HG02973 (cell line): ENCODE data around the gene KCNH1.

Experiments
- ATAC-seq: cut with Tn5 transposase; IDR thresholded peaks from one replicate; pipeline ENCODE4 v1.9.1; 2021; ENCODE audit warnings: moderate library complexity; ENCODE audit not compliant: unreplicated experiment

The KCNH1 gene

DNA sequence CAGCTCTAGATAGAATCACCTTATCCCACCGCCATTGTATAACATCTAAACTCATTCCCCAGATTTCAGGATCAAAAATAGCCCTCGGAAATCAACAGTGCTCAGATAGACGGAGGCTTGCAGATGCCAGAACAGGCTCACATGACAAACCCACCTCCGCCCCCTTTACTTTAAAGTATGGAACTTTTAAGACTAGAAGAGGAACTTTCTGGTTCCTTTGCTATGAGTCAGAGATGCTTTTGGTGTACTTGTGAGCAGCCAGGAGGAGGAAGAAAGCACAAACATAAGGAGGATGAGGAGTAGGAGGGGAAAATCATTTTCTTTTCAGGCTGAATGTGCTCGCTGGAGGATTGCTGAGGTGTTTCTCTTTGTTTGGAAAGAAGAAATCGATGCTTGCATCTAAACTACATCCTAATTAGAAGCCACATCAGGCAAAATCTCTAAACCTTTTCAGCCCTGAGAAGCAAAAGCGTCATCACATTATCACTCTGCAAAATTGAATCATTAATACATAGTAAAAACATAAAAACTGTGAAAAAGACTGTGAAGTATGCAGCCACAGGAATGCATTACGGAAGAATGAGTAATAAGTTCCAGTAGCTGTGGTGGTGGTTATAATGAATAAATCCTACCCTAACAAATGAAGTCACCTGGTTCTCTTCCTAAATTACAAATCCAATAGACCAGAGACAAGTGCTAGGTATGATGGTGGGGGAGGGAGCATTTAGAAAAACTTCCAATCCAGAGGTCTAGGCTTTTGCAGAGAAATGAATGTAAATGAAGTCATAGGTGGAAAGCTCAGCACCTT, 251.3 kb downstream of the KCNH1 start:
- no peak for ATAC-seq

- ATAC-seq = no peak
Observed at GRCh38 chr1:210878564-210878963, 255.4 kb downstream of the KCNH1 start.

DNA sequence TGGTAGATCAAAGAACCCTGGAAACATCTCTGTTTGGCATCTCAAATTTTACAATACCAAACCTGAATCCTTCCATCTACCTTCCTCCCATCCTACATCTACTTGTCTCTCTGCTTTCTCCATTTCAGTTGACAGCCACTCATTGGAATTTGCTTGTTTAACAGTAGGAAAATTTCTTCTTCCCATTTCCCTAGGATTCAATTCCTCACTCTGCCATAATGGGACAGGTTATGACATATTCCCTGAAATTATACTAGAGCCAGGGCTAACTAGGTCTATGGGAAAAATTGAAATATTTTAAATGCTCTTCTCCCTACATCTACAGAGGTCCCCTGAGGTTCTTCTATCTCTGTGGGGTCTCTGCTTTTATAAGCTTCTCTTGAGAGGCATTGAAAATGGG, 257.7 kb downstream of the KCNH1 start:
- no peak for ATAC-seq

DNA sequence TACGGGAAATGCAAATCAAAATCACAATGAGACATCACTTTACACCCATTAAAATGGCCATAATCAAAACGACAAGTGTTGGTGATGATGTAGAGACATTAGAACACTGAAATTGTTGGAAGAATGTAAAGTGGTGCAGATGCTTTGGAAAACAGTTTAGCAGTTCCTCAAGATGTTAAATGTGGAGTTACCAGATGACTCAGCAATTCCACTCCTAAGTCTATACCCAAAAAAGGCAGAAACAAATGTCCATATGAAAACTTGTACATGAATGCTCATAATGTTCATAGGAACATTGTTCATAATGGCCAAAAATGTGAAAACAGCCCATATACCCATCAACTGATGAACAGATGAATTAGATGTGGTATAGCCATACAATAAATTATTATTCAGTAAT, 267.4 kb downstream of the KCNH1 start:
- no peak for ATAC-seq

- ATAC-seq = no peak
Observed at GRCh38 chr1:210857705-210858104, 276.2 kb downstream of the KCNH1 start.

DNA sequence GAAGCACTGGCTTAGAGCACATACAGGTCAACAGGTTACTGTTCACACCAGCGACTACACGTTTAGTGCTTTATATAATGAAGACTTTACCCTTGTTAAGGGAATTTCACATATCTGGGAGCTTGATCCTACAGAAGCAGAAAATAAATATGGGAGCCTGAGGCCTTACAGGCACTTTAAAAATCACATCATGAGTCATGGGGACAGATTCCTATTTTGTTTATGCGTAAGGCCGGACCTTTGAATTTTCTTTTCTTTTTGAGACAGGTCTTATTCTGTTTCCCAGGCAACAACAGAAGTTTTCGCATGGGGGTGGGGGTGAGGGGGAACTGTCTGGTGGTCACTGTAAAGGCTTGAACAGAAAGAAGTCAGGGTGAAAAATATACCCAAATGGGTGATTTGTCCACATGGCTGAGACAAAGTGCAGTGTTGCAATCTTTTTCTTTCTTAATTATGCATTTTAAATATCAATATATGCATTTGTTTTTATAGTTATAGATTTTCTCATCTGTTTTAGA, 276.7 kb downstream of the KCNH1 start:
- ATAC-seq = no peak

- ATAC-seq = no peak
Observed at GRCh38 chr1:210855440-210855839, 278.5 kb downstream of the KCNH1 start.

DNA sequence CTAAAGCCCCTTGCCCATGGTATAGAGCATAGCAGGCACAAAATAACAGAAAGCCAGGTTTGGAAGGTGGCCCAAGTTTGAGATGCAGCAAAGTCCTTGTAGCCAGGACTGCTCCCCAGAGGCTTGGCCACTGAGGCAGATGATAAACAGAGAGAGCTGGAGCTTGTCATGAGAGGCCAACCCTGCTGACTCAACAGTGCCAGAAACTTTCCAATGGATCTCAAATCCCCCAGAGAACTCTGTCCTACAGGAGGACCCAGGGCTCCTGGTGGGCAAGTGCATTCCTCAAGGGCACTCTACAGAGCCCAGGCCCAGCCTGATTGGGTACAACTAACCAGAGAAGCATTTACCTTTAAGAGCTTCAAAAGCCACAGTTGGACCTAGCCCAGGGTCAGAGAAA, 280.7 kb downstream of the KCNH1 start:
- ATAC-seq = no peak

GRCh38 chr1:210850556-210850955, 283.4 kb downstream of the KCNH1 start:
- no peak for ATAC-seq

- no peak for ATAC-seq
Observed at GRCh38 chr1:210848474-210848873, 285.5 kb downstream of the KCNH1 start.

GRCh38 chr1:210841926-210842625, 291.9 kb downstream of the KCNH1 start:
- no peak for ATAC-seq

DNA sequence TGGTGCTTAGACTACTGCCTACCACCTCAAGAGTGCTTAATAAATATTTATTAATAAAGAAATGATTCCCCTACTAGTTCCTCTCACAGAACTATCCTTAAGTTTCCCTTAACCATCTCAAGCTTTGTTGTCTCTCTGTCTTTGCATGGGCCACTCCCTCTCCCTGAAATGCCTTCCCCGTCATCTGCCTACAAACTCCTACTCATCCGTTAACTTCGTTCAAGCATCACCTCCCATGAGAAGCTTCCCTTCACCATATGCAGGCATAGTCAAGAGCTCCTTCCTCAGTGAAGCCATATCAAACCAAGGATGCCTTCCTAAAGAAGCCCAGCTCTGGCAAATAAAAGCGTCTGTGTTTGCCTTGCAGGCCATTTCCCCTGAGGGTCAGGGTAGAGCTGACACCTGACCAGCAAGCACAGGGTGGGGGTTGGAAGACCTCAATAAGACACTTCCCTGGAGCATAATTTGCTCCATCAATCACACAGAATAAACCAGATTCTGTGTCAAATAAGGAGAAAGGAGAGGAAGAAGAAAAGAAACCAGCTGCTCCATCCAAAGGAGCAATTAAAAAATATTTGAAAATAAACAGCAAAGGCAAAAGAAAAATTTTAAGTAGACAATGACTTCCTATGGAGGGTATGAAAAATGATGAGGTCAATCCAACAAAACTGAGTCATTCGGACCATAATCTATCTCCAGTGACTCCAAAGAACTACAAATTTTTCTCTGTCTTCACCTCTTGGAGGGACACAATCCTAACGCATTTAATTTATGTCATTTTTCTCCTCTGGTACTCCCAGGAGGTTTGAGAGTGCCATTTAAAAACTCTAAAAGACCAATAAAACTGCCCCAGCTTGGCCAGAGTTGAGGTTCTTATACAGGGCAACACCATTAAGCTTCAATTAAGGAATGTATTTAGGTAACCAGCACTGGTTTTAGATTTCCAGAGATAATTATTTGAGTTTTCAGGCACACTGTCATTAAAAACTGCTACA, 303.6 kb downstream of the KCNH1 start:
- ATAC-seq = no peak

DNA sequence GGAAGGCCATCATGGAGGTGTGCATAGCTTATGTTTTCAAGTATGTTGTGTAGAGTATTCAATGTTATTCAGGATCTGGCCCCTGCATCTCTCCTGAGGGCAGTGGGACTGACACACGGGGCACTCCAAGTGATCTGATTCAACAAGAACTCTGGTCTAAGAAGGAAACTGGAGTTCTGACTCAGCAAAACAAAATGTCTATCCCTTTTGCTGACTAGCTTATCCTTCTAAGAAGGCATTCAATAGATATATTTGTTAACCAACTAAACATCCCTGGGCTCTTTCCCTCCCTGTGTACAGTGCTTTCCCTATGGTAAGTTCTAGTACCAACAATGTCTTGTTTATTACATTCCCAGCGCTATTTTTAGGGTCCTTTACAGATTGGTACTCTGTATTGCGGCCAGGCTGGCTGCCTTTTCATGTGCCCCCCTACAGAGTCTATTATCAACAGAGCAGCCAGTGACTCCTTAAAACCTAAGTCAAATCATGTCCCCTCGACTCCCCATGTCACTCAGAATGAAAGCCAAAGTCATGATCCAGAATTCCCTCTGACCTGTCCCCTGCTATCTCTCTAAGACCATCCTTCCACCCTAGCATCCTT, 304.9 kb downstream of the KCNH1 start:
- ATAC-seq = no peak

DNA sequence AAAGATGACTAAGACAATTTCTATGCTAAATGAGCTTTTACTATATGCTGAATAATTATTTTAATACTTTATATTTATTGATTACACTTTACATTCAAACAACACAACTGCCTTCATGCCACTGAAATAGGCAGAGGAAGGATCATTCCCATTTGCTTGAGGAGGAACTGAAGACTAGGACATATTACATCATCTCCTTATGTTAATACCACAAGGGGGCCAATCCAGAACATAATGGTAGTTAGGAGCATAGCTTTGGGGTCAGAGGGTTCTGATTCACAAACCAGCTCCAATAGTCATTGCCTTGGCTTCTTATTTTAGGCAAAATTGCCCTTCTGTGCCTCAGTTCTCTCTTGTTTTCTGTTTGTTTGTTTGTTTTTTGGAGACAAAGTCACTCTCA, 306.5 kb downstream of the KCNH1 start:
- no peak for ATAC-seq

- ATAC-seq = no peak
Observed at GRCh38 chr1:210826686-210827085, 307.3 kb downstream of the KCNH1 start.

- no peak for ATAC-seq
Observed at GRCh38 chr1:210822932-210823331, 311.0 kb downstream of the KCNH1 start.

DNA sequence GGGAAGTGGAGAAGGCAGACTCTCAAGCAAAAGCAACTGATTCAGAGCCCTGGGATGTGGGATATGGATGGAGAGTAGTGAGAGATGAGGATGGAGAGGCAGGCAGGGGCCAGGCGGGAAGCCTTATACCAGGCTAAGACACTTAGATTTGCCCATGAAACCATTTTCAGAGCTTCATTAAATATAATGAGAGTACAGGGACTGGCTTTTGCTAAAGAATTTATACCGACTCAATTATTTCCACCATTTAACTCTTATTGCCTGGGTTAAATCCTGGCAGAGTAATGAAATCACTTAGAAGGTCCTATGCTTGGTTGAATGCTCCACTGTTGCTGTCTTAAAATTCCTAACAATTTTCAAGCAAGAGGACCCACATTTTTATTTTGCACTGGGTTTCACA, 311.7 kb downstream of the KCNH1 start:
- ATAC-seq = no peak

DNA sequence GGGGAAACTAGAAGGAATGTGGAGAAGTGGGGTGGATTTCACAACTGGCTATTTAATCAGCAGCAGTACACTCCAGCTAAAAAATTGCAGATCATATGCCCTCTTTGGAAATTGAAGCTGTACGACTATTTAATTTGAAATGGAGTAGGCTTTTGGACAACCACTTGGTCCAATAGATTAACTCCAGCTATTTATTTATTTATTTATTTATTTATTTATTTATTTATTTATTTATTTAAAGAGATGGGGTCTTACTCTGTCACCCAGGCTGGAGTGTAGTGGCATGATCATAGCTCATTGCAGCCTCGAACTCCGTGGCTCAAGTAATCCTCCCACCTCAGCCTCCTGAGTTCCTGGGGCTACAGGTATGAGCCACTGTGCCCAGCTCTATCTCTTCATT, 312.3 kb downstream of the KCNH1 start:
- ATAC-seq = no peak

- ATAC-seq = no peak
Observed at GRCh38 chr1:210819266-210819665, 314.7 kb downstream of the KCNH1 start.

DNA sequence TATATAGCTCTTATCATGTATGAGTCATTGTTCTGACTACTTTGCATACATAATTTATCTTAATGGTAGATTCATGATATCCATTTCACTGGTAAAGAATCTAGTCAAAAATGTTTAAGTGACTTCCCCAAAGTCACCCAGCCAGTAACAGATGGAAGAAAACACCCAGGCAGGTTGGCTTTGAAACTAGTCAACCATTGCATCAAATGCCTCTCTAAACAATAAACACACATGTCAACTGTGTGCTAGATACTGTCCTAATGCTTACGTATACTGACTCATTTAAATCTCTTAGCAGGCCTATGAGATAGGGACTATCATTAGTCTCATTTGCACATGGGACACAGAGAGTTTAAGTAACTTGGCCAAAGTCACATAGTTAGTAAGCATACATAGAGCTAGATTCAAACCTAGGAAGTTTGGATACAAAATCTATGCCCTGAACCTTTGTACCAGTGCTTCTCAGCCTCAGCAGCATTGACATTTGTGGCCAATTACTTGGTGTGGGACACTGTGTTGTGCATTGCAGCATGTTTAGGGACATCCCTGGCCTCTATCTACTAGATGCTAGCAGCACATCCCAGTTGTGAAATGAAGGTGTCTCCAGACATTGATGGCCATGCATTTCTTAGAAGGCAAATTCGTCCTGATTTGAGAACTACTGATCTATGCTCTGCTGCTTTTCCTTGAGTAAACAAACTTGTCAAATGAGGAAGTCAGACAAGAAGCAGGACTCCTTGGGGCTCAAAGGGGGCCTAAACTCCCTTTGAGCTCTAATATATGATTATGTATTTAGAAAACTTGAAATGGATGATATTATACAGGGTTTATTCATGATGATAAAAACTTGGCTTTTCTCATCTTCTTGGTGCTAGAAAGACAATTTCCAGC, 316.3 kb downstream of the KCNH1 start:
- no peak for ATAC-seq
